Vagina (tissue), 2 donors: ENCODE results near the gene IBA57. TPM values are rescaled to one million over a fixed set of nuclear protein-coding genes. Genes with fewer than 3 reads are reported as not detected.

ENCODE experiments used
- DNase-seq, 2 donors: peaks; one replicate each; pipeline ENCODE4 v3.0.0-alpha.2; 2017; ENCODE audit errors: extremely low spot score in 2 of 2
- H3K27ac ChIP-seq: fragments of 200-600 bp; sonication (generic); one replicate; pipeline ENCODE4 v1.5.1; 2019
- H3K27me3 ChIP-seq: fragments of 200-600 bp; sonication (generic); one replicate; pipeline ENCODE4 v1.5.1; 2019
- H3K36me3 ChIP-seq, 2 donors: fragments of 200-600 bp; sonication (generic); one replicate each; pipeline ENCODE4 v1.5.1; 2017 to 2019
- H3K4me1 ChIP-seq: fragments of 200-600 bp; sonication (generic); one replicate; pipeline ENCODE4 v1.5.1; 2019
- H3K4me3 ChIP-seq, 2 donors: fragments of 200-600 bp; sonication (generic); 1 replicate in 1 of 2; 2 replicates in 1 of 2; pipeline ENCODE4 v1.5.1; 2016 to 2019
- H3K9me3 ChIP-seq: fragments of 200-600 bp; sonication (generic); one replicate; pipeline ENCODE4 v1.5.1; 2019
- CTCF ChIP-seq, 3 experiments: fragments of 450-650 bp in 2 of 3; fragments of 200-600 bp in 1 of 3; sonication (generic) in 1 of 3; IDR thresholded peaks; one replicate each; pipeline ENCODE4 v1.5.1; 2017 to 2019; ENCODE audit warnings: antibody characterized with exemption in 3 of 3, mild to moderate bottlenecking in 2 of 3, moderate library complexity in 2 of 3
- POLR2A ChIP-seq, 2 donors: fragments of 450-650 bp; IDR thresholded peaks; one replicate each; pipeline ENCODE4 v1.6.1; 2017; ENCODE audit warnings: antibody characterized with exemption in 2 of 2, mild to moderate bottlenecking in 2 of 2, moderate library complexity in 2 of 2
- POLR2AphosphoS5 ChIP-seq, 2 donors: sonication (generic); formaldehyde crosslinking; IDR thresholded peaks; one replicate each; pipeline ENCODE4 v1.9.0; 2017; ENCODE audit warnings: antibody characterized with exemption in 2 of 2, mild to moderate bottlenecking in 2 of 2, low read depth in 1 of 2; ENCODE audit not compliant: insufficient read depth in 1 of 2
- intact Hi-C: fragments of 100-400 bp; cut with DNase I; formaldehyde crosslinking; loops from one replicate; pipeline ENCODE4 v1.15.1; 2023
- total RNA-seq: library from RNA; depleted of rRNA; stranded (reverse); fragments of >200 nt; gene quantifications from one replicate; pipeline ENCODE4 v1.2.3, GENCODE V29; 2016

IBA57 gene
- total RNA-seq, 1 donor from 2014 or later, result 3.4 TPM

GRCh38 chr1:228134591-228134990 lies 31.0 kb upstream of the IBA57 start:
- intact Hi-C loops, result loop anchor here (10.0 kb wide), 1 partner anchor 350 kb away; the partner anchor contains the start of gene RNF187
- no peaks in the 10 kb centered on the region for H3K36me3 ChIP-seq
- TF ChIP-seq POLR2A (IDR thresholded peaks at IDR 0.05), result no peak
- TF ChIP-seq POLR2AphosphoS5 (IDR thresholded peaks at IDR 0.05; ENCODE audit: insufficient read depth in 1 of 2, low read depth in 1 of 2), result no peak
- TF ChIP-seq CTCF (IDR thresholded peaks at IDR 0.05), result no peak
- H3K4me1 ChIP-seq, result peaks cover 6% of the 10 kb centered on the region
- H3K27ac ChIP-seq, result no peak overlapping the region
- no peak overlapping the region for H3K4me3 ChIP-seq
- DNase-seq, result no peak
- no peaks in the 10 kb centered on the region for H3K9me3 ChIP-seq
- H3K27me3 ChIP-seq, result no peaks in the 10 kb centered on the region

- no peaks in the 10 kb centered on the region for H3K9me3 ChIP-seq
- no peak overlapping the region for H3K4me3 ChIP-seq
- intact Hi-C loops, result loop anchor here (10.0 kb wide), 1 partner anchor 348 kb away; the partner anchor contains the start of gene RNF187
- no peaks in the 10 kb centered on the region for H3K36me3 ChIP-seq
- no peak for TF ChIP-seq CTCF (IDR thresholded peaks at IDR 0.05)
- no peak for TF ChIP-seq POLR2AphosphoS5 (IDR thresholded peaks at IDR 0.05; ENCODE audit: insufficient read depth in 1 of 2, low read depth in 1 of 2)
- H3K27ac ChIP-seq, result no peak overlapping the region
- H3K4me1 ChIP-seq, result peaks cover 14% of the 10 kb centered on the region
- DNase-seq, result no peak
- H3K27me3 ChIP-seq, result no peaks in the 10 kb centered on the region
Measured at GRCh38 chr1:228136901-228137300, 28.7 kb upstream of the IBA57 start.

- intact Hi-C loops, result loop anchor here (10.0 kb wide), 1 partner anchor 345 kb away; the partner anchor contains the start of gene RNF187
- H3K27me3 ChIP-seq, result no peaks in the 10 kb centered on the region
- no peaks in the 10 kb centered on the region for H3K36me3 ChIP-seq
- H3K9me3 ChIP-seq, result no peaks in the 10 kb centered on the region
- no peak for TF ChIP-seq CTCF (IDR thresholded peaks at IDR 0.05)
- peak in 1 of 2 donors; percentile 50 for TF ChIP-seq POLR2A (IDR thresholded peaks at IDR 0.05)
- peak in 1 of 2 donors; percentile 87 for DNase-seq
- H3K4me1 ChIP-seq, result peaks cover 40% of the 10 kb centered on the region
- H3K4me3 ChIP-seq, result peak overlapping the region; percentile 78 to 89
- peak overlapping the region; percentile 96 for H3K27ac ChIP-seq
Measured at GRCh38 chr1:228139406-228139930, 26.1 kb upstream of the IBA57 start.

- intact Hi-C loops, result loop anchor here (2.0 to 10.0 kb wide), 3 partner anchors 25 to 345 kb away; partner anchors contain the start of genes IBA57, RNF187 and TRIM11
Measured at GRCh38 chr1:228139931-228140723, 25.5 kb upstream of the IBA57 start, which contains the start of gene GUK1. TSS of gene GUK1 (plus strand) at chr1:228140279. CDS start at chr1:228140303, 24 bp downstream.

More at GRCh38 chr1:228139931-228140723, 25.5 kb upstream of the IBA57 start, which contains the start of gene GUK1:
- peak within 1 kb of the TSS; percentile 96 for H3K27ac ChIP-seq
- peak within 1 kb of the TSS; percentile 78 to 89 for H3K4me3 ChIP-seq
- TF ChIP-seq POLR2A (IDR thresholded peaks at IDR 0.05) (peak; percentile 69 to 93), POLR2AphosphoS5 (IDR thresholded peaks at IDR 0.05; ENCODE audit: insufficient read depth in 1 of 2, low read depth in 1 of 2) (peak; percentile 88 to 91), CTCF (IDR thresholded peaks at IDR 0.05) (peak; percentile 26 to 32 (median 27))
- H3K27me3 ChIP-seq, result no peaks in the 10 kb centered on the region
- DNase-seq, result peak; percentile 100
- no peaks in the 10 kb centered on the region for H3K9me3 ChIP-seq
- no peaks in the 10 kb centered on the region for H3K36me3 ChIP-seq
- peaks cover 46% of the 10 kb centered on the region for H3K4me1 ChIP-seq
